ENCODE measurements around the gene FAM124B.

DNA sequence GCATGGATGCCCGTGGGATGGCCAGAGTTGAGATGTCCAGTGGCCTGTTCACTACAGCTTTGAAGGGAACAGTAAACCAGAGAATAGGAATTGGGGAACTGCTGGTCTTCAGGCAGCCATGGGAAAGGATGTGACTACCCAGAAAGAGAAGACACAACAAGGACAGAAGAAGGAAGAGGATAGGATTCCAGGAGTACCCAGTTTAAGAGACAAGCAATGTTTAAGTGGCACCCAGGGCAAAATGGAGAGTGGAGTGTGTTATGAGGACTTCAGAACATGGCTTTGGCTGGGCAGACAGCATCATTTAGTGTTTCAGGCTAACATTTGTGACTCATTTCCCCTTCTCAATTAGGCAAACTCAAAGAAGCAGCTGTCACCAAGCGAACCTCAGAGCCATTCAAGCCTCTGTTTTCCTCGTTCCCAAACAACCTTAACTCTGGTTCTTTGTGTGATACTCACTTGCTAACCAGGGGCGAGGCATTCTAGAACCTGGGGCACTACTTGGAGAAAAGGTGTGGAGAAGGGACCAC lies 4.0 kb upstream of the FAM124B start:
- TF ChIP-seq, protein P1, sequence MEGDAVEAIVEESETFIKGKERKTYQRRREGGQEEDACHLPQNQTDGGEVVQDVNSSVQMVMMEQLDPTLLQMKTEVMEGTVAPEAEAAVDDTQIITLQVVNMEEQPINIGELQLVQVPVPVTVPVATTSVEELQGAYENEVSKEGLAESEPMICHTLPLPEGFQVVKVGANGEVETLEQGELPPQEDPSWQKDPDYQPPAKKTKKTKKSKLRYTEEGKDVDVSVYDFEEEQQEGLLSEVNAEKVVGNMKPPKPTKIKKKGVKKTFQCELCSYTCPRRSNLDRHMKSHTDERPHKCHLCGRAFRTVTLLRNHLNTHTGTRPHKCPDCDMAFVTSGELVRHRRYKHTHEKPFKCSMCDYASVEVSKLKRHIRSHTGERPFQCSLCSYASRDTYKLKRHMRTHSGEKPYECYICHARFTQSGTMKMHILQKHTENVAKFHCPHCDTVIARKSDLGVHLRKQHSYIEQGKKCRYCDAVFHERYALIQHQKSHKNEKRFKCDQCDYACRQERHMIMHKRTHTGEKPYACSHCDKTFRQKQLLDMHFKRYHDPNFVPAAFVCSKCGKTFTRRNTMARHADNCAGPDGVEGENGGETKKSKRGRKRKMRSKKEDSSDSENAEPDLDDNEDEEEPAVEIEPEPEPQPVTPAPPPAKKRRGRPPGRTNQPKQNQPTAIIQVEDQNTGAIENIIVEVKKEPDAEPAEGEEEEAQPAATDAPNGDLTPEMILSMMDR (optimal IDR thresholded peaks at IDR 0.05 in 1 of 3, IDR thresholded peaks at IDR 0.05 in 1 of 3, conservative IDR thresholded peaks at IDR 0.05 in 1 of 3; ENCODE audit: extremely low read depth in 1 of 3, insufficient read depth in 2 of 3, low read length in 3 of 3) = no peak
- TF ChIP-seq EZH2 (IDR thresholded peaks at IDR 0.05; ENCODE audit: low read length) = no peak

All from keratinocyte (primary cell).